NCI-H345 treated with DMSO at 0.1 percent for 48 hours (cell line): ENCODE data around the gene ZNF683.
"Not testable (repeated sequence)": the region's sequence is repeated elsewhere in the genome, so short reads cannot be mapped to it uniquely, and the experiment has no call there.

Experiments used
- DNase-seq: peaks from one replicate; lab custom pipeline; 2025; ENCODE audit not compliant: unreplicated experiment; lab: John Stamatoyannopoulos, UW

Gene ZNF683

GRCh38 chr1:26372611-26373010, at the start of gene ZNF683:
Gene ZNF683, minus strand, starts transcription at chr1:26372750. Its CDS starts 4,179 bp downstream, at chr1:26368571.
- DNase-seq: not testable (repeated sequence)

GRCh38 chr1:26419494-26419893, 46.9 kb upstream of the ZNF683 start:
- no peak for DNase-seq

- DNase-seq: no peak
Observed at GRCh38 chr1:26418865-26419349, 46.4 kb upstream of the ZNF683 start.

- DNase-seq: peak; percentile 77
Observed at GRCh38 chr1:26417111-26417759, 44.7 kb upstream of the ZNF683 start.

- no peak for DNase-seq
Observed at GRCh38 chr1:26413031-26413430, 40.5 kb upstream of the ZNF683 start.

GRCh38 chr1:26412180-26412840, 39.8 kb upstream of the ZNF683 start:
- DNase-seq: no peak

GRCh38 chr1:26411624-26412074, 39.1 kb upstream of the ZNF683 start:
- DNase-seq: no peak

GRCh38 chr1:26410706-26411623, 38.4 kb upstream of the ZNF683 start, which contains the start of gene LIN28A:
Gene LIN28A, plus strand, starts transcription at chr1:26410817. Its CDS starts 75 bp downstream, at chr1:26410892.
- no peak for DNase-seq

GRCh38 chr1:26409191-26409807, 36.7 kb upstream of the ZNF683 start:
- no peak for DNase-seq

GRCh38 chr1:26408604-26409003, 36.1 kb upstream of the ZNF683 start:
- no peak for DNase-seq

GRCh38 chr1:26405281-26405915, 32.8 kb upstream of the ZNF683 start:
- DNase-seq: no peak

GRCh38 chr1:26404641-26405040, 32.1 kb upstream of the ZNF683 start:
- no peak for DNase-seq

GRCh38 chr1:26403656-26404055, 31.1 kb upstream of the ZNF683 start:
- no peak for DNase-seq

- DNase-seq: no peak
Observed at GRCh38 chr1:26401891-26402290, 29.3 kb upstream of the ZNF683 start.

GRCh38 chr1:26399034-26399433, 26.5 kb upstream of the ZNF683 start:
- DNase-seq: no peak

GRCh38 chr1:26395754-26396153, 23.2 kb upstream of the ZNF683 start:
- DNase-seq: no peak

- DNase-seq: no peak
Observed at GRCh38 chr1:26391450-26391849, 18.9 kb upstream of the ZNF683 start.

GRCh38 chr1:26389604-26390247, 17.2 kb upstream of the ZNF683 start:
- no peak for DNase-seq

- DNase-seq: no peak
Observed at GRCh38 chr1:26388791-26389445, 16.4 kb upstream of the ZNF683 start.
